Stimulated activated CD4-positive, alpha-beta T cell treated with anti-CD3 and anti-CD28 coated beads, TNF-alpha, amount 100 ng/mL, for 1 hour (primary cell): ENCODE data around the gene ZNF652.
"Not testable (repeated sequence)": the region's sequence is repeated elsewhere in the genome, so short reads cannot be mapped to it uniquely, and the experiment has no call there.

ENCODE experiments used
- DNase-seq, 3 donors: peaks; one replicate each; pipeline ENCODE4 v3.0.0-alpha.2; 2020; ENCODE audit warnings: low read depth in 3 of 3, low spot score in 1 of 3

ZNF652 gene

GRCh38 chr17:49316889-49317675 lies 45.0 kb downstream of the ZNF652 start:
- no peak for DNase-seq

GRCh38 chr17:49316258-49316570 lies 45.8 kb downstream of the ZNF652 start:
- no peak for DNase-seq

DNA sequence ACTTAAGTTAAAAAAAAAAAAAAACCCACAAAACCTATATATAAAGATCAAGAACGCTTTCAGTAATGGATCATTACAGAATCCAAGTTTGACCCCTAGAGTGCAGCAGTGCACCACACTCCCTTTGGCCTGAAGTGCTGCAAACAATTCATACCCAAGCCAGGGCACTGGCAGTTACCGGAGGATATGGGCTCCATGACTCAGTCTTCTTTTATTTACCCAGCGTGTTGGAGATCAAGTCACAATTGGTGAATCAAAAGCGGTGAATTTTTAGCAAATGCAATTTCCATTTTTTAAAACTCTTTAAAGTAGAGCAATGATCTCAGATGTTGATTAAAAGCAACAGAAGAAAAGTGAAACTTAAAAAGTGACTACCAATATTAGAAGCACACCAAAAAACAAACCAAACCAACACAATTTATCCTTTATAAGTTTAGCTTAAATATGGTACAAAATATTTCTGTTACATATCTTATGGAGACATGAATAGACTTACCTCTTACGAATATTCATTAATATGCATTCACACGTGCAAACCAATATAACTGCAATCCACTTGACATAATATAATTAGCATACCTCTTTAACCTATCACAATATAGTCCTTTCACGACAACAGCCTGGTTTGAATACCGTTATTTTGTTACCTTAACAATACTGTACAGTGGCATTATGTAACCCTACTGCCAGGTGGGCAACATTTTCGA lies 46.3 kb downstream of the ZNF652 start:
- peak; percentile 46 to 60 (median 51) for DNase-seq

GRCh38 chr17:49312722-49313121 lies 49.3 kb downstream of the ZNF652 start:
- no peak for DNase-seq

DNA sequence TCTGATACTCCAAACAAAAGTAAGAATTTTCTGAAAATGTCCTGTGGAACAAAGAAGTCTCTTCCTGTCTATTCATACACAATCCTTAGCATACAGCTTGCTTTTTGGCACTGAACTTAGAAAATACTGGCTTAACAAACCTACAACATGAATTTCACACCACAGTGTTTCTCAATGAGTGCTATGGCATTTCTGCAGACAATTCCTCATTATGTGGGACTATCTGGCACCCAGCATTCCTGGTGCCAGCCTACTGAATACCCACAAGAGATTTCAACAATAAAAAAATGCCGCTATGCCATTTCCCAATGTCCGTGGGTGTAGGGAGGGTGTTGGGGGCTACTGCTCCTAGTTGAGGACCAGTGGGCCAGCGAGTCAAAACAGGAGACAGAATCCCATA lies 62.1 kb downstream of the ZNF652 start:
- no peak for DNase-seq

- no peak for DNase-seq
Observed at GRCh38 chr17:49298371-49298976, 63.6 kb downstream of the ZNF652 start.

- no peak for DNase-seq
Observed at GRCh38 chr17:49297141-49297540, 64.9 kb downstream of the ZNF652 start.

- no peak for DNase-seq
Observed at GRCh38 chr17:49294122-49294521, 67.9 kb downstream of the ZNF652 start.

GRCh38 chr17:49292901-49293300 lies 69.1 kb downstream of the ZNF652 start:
- no peak for DNase-seq

- DNase-seq: no peak
Observed at GRCh38 chr17:49291929-49292328, 70.1 kb downstream of the ZNF652 start.

- DNase-seq: no peak
Observed at GRCh38 chr17:49290690-49291359, 71.2 kb downstream of the ZNF652 start.

- no peak for DNase-seq
Observed at GRCh38 chr17:49288388-49288787, 73.7 kb downstream of the ZNF652 start.

DNA sequence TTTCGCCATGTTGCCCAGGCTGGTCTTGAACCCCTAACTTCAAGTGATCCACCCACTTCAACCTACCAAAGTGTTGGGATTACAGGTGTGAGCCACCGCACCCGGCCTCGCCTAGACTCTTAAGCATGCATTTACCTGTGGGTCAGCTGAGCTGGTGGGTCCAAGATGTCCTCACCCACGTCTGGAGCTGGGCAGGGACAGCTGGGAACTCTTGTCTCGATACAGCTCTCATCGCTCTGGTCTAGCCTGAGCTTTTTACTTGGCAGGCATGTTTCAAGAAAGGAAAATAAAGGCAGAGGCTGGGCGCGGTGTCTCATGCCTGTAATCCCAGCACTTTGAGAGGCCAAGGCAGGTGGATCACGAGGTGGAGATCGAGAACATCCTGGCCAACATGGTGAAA lies 74.6 kb downstream of the ZNF652 start:
- DNase-seq: no peak

DNA sequence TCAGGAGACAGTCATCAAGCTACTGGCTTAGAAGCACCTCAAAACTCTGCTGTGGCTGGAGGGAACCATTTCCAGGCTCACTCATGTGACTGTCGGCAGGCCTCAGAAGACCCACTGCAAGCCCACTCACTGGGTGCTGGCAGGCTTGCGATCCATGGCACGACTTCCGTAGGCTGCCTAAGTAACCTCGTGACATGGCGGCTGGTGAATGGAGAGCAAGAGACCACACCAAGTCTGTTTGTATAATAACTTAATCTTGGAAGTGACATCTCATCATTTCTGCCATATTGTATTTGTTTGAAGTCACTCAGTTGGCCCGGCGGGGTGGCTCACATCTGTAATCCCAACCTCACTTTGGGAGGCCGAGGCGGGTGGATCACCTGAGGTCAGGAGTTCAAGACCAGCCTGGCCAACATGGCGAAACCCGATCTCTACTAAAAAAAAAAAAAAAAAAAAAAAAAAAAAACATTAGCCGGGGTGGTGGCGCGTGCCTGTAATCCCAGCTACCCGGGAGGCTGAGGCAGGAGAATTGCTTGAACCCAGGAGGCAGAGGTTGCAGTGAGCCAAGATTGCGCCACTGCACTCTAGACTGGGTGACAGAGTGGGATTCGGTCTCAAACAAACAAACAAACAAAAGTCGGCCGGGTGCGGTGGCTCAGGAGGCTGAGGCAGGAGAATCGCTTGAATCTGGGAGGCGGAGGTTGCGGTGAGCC lies 75.6 kb downstream of the ZNF652 start:
- DNase-seq: not testable (repeated sequence)

- no peak for DNase-seq
Observed at GRCh38 chr17:49285716-49286115, 76.3 kb downstream of the ZNF652 start.

DNA sequence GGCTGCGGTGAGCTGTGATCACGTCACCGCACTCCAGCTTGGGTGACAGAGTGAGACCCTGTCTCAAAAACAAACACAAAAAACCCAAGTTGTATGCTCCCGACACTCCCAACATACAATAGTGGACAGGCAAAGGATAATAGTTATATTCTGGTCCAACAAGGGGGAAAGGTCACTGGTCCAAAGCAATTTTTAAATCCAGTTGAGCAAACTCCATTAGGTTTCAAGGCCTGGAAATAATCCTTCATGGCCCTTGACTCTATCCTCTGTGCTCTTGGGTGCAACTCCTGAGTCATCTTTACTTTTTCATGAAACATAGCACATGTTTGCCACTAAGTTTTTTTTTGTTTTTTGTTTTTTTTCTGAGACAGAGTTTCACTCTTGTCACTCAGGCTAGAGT lies 81.1 kb downstream of the ZNF652 start:
- DNase-seq: no peak

- no peak for DNase-seq
Observed at GRCh38 chr17:49280061-49280460, 82.0 kb downstream of the ZNF652 start.

- not testable (repeated sequence) for DNase-seq
Observed at GRCh38 chr17:49279263-49280015, 82.6 kb downstream of the ZNF652 start.

- DNase-seq: no peak
Observed at GRCh38 chr17:49278076-49278475, 84.0 kb downstream of the ZNF652 start.

DNA sequence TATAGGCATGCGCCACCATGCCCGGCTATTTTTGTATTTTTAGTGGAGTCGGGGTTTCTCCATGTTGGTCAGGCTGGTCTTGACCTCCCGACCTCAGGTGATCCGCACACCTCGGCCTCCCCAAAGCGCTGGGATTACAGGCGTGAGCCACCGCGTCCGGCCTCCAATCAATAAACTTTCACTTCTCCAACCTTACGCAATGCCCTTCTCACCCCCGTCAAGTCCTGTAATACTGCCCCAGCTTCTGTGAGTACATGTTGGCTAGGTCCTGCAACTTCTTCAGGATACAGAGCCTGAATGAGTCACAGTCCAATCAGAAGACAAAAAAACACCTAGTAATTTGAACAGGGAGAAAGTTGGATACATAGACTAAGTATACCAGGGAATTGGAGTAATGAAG lies 84.4 kb downstream of the ZNF652 start:
- DNase-seq: no peak
